GM12892 (cell line): ENCODE results near the gene CAMTA1.

Experiments used
- POLR2A ChIP-seq: IDR thresholded peaks from 2 replicates; pipeline ENCODE4 v1.6.1; 2011; ENCODE audit warnings: low read depth, low read length, control low read depth
- POLR2AphosphoS5 ChIP-seq: IDR thresholded peaks from 2 replicates; pipeline ENCODE4 v1.6.1; 2011; ENCODE audit warnings: low read depth, low read length, control low read depth

- TF ChIP-seq POLR2AphosphoS5 (no peak), POLR2A (no peak)
Observed at GRCh38 chr1:7266561-7266960, 481.3 kb downstream of the CAMTA1 start.
